ENCODE data around the gene MTMR1.

Gene MTMR1

GRCh38 chrX:150763303-150763797 lies 70.2 kb downstream of the MTMR1 start:
- DNase-seq = no peak

GRCh38 chrX:150763810-150764209 lies 70.6 kb downstream of the MTMR1 start:
- no peak for DNase-seq

- no peak for DNase-seq
Measured at GRCh38 chrX:150765237-150765636, 72.0 kb downstream of the MTMR1 start.

- DNase-seq = no peak
Measured at GRCh38 chrX:150765782-150766350, 72.7 kb downstream of the MTMR1 start.

- DNase-seq = no peak
Measured at GRCh38 chrX:150766351-150767044, 73.3 kb downstream of the MTMR1 start.

GRCh38 chrX:150767045-150767395 lies 73.8 kb downstream of the MTMR1 start:
- DNase-seq = no peak

- peak in 1 of 2 donors; percentile 3 for DNase-seq
Measured at GRCh38 chrX:150767475-150768131, 74.4 kb downstream of the MTMR1 start.

- DNase-seq = no peak
Measured at GRCh38 chrX:150768132-150768485, 74.9 kb downstream of the MTMR1 start.

- DNase-seq = no peak
Measured at GRCh38 chrX:150768580-150769190, 75.5 kb downstream of the MTMR1 start.

- DNase-seq = no peak
Measured at GRCh38 chrX:150769408-150769807, 76.2 kb downstream of the MTMR1 start.

- DNase-seq = no peak
Measured at GRCh38 chrX:150770623-150771022, 77.4 kb downstream of the MTMR1 start.

- no peak for DNase-seq
Measured at GRCh38 chrX:150771116-150771515, 77.9 kb downstream of the MTMR1 start.

GRCh38 chrX:150772150-150772970 lies 79.2 kb downstream of the MTMR1 start:
- peak; percentile 80 to 85 for DNase-seq

- DNase-seq = no peak
Measured at GRCh38 chrX:150773117-150773516, 79.9 kb downstream of the MTMR1 start.

GRCh38 chrX:150773634-150774033 lies 80.4 kb downstream of the MTMR1 start:
- no peak for DNase-seq

GRCh38 chrX:150774798-150775568 lies 81.8 kb downstream of the MTMR1 start:
- no peak for DNase-seq

GRCh38 chrX:150775569-150776350 lies 82.6 kb downstream of the MTMR1 start:
- no peak for DNase-seq

- DNase-seq = no peak
Measured at GRCh38 chrX:150777328-150777992, 84.3 kb downstream of the MTMR1 start.

GRCh38 chrX:150779385-150779784 lies 86.2 kb downstream of the MTMR1 start:
- no peak for DNase-seq

GRCh38 chrX:150781677-150782076 lies 88.5 kb downstream of the MTMR1 start:
- DNase-seq = no peak

- DNase-seq = no peak
Measured at GRCh38 chrX:150790021-150790420, 96.8 kb downstream of the MTMR1 start.
